ENCODE results near the gene MAPK7. TPM values are rescaled to one million over a fixed set of nuclear protein-coding genes. Genes with fewer than 3 reads are reported as not detected.

Gene MAPK7
- total RNA-seq, 1 donor from 2014 or later: 44.3 TPM

DNA sequence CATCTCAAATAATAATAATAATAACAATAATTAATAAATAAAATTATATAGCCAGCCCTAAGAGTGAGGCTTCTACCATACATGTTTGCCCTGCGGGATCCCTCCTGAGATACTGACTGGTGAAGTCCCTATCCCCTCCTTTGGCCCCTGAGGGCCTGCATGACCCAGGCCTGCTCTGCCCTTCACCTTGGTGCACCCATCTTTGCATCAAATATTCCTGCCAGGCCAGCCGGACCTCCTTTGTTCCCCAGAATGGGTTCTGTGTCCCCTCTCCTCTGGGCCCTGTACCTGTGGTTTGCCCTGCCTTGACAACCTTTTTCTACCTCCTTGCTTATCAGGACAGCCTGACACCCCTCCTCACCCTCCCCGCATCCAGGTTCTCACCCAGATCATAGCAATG, 30.8 kb downstream of the MAPK7 start:
- H3K36me3 Mint-ChIP-seq: no peaks in the 10 kb centered on the region
- no peak for DNase-seq (ENCODE audit: extremely low spot score, unreplicated experiment)
- TF ChIP-seq, protein P1, sequence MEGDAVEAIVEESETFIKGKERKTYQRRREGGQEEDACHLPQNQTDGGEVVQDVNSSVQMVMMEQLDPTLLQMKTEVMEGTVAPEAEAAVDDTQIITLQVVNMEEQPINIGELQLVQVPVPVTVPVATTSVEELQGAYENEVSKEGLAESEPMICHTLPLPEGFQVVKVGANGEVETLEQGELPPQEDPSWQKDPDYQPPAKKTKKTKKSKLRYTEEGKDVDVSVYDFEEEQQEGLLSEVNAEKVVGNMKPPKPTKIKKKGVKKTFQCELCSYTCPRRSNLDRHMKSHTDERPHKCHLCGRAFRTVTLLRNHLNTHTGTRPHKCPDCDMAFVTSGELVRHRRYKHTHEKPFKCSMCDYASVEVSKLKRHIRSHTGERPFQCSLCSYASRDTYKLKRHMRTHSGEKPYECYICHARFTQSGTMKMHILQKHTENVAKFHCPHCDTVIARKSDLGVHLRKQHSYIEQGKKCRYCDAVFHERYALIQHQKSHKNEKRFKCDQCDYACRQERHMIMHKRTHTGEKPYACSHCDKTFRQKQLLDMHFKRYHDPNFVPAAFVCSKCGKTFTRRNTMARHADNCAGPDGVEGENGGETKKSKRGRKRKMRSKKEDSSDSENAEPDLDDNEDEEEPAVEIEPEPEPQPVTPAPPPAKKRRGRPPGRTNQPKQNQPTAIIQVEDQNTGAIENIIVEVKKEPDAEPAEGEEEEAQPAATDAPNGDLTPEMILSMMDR (conservative IDR thresholded peaks at IDR 0.05): no peak
- peaks cover 6% of the 10 kb centered on the region for H3K27me3 Mint-ChIP-seq
- no peaks in the 10 kb centered on the region for H3K9me3 Mint-ChIP-seq
- H3K4me1 Mint-ChIP-seq (ENCODE audit: unreplicated experiment): peaks cover 7% of the 10 kb centered on the region
- no peak overlapping the region for H3K27ac Mint-ChIP-seq
- H3K4me3 Mint-ChIP-seq: no peak overlapping the region

DNA sequence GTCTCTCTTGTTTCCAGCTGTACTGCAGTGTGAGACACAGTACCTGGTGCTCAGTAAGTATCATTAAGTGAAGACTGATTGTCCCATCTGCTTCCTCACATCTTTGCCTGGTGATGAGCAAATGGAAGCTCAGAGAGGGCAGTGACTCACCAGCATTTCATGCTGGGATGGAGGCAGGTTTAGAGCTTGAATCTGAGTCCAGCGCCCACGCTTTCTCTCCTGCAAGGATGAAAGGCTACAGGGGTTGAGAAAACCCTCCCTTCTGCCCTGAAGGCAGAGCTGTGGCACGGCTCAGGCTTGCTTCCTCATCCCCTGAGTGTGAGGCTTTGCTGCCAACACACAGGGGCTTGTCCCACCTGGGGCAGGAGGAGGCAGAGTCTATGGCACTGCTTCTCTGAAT, 31.2 kb downstream of the MAPK7 start:
- Mint-ChIP-seq H3K36me3 (no peaks in the 10 kb centered on the region), H3K9me3 (no peaks in the 10 kb centered on the region), H3K27me3 (peaks cover 6% of the 10 kb centered on the region), H3K4me3 (no peak overlapping the region), H3K27ac (no peak overlapping the region), H3K4me1 (ENCODE audit: unreplicated experiment) (peaks cover 7% of the 10 kb centered on the region)
- TF ChIP-seq, protein P1 (conservative IDR thresholded peaks at IDR 0.05): no peak
- DNase-seq (ENCODE audit: extremely low spot score, unreplicated experiment): no peak

DNA sequence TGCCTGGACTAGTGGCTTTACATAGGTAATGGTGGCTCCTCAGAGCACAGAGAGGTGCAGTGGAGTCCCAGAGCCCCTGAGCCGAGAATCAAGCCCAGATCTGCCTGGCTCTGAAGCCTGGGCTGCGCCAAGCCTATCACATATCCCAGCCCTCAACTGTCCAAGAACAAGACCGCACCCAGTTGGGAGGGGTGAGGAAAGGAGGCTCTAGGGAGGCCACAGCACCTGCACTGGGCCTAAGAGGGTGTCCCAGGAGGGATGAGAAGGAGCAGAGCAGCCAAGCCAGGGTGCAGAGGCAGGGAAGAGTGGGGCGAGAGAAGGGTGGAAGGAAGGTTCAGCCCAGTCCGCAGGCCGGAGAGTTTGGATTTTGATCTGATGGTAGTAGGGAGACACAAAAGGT, 31.8 kb downstream of the MAPK7 start:
- no peak overlapping the region for H3K27ac Mint-ChIP-seq
- TF ChIP-seq, protein P1 (conservative IDR thresholded peaks at IDR 0.05): no peak
- DNase-seq (ENCODE audit: extremely low spot score, unreplicated experiment): no peak
- H3K27me3 Mint-ChIP-seq: peaks cover 6% of the 10 kb centered on the region
- H3K9me3 Mint-ChIP-seq: no peaks in the 10 kb centered on the region
- no peak overlapping the region for H3K4me3 Mint-ChIP-seq
- no peaks in the 10 kb centered on the region for H3K36me3 Mint-ChIP-seq
- peaks cover 7% of the 10 kb centered on the region for H3K4me1 Mint-ChIP-seq (ENCODE audit: unreplicated experiment)

DNA sequence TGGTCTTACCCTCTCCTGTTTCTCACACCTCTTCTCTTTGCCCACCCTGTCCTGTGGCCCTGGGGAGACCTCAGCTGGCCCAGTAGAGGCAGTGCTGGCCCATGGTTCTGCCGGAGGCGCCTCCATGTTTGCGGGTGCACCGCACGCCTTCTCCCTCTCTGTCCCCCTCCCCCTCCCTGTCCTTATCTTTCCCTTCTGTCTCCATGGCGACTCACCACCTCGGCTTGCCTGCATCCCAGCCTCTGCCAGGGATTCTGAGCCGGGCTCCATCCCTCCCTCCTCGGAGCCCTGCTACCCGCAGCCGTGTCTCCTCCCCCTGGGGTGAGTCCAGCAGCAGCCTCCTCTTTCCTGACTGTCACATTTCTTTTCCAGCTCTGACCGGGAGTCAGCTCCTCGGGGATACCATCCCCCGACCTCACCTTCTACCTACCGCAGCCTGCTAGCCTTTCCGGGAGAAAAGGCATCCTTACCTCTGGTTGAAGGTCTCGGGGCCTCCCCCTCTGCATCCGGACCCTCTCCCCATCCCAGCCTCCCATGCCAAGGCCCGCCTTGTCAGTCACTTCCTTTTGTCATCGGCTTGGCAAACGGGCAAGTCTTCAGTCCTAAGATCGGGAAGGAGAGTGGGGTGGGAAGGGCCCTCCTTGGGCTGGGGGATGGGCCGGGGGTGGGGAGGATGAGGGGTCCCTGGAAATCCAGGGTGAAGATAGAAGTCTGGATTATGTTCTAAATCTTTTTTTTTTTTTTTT, 32.8 kb downstream of the MAPK7 start, which contains the start of gene RNF112:
RNF112 (plus strand) TSS at position 358 of the 746 bp plus-strand sequence; CDS start at position 535, 177 bp downstream.
- Mint-ChIP-seq H3K36me3 (no peaks in the 10 kb centered on the region), H3K4me3 (no peak within 1 kb of the TSS)
- DNase-seq (ENCODE audit: extremely low spot score, unreplicated experiment): no peak

DNA sequence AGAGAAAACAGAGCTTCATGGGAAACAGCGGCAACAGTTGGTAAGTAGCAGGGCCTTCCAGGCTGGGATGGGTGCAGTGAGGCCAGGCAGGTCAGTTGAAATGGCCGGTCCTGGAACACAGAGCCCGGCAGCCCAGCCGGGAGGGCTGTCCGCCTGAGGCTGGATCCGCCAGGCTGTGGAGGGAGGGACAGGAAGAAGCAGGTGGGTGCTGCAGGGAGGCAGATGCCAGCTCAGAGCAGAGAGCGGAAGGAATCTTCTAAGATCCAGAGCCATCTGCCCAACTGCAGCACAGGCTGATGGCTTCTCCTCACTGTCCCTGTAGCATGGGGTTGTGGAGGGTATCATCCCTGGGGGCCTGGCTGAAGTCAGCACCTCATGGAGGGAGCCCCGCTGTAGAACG, 33.3 kb downstream of the MAPK7 start:
- peaks cover 7% of the 10 kb centered on the region for H3K4me1 Mint-ChIP-seq (ENCODE audit: unreplicated experiment)
- DNase-seq (ENCODE audit: extremely low spot score, unreplicated experiment): no peak
- H3K9me3 Mint-ChIP-seq: no peaks in the 10 kb centered on the region
- TF ChIP-seq, protein P1 (conservative IDR thresholded peaks at IDR 0.05): no peak
- no peak overlapping the region for H3K4me3 Mint-ChIP-seq
- H3K36me3 Mint-ChIP-seq: no peaks in the 10 kb centered on the region
- peaks cover 6% of the 10 kb centered on the region for H3K27me3 Mint-ChIP-seq
- no peak overlapping the region for H3K27ac Mint-ChIP-seq

More for the DNA sequence above, 32.8 kb downstream of the MAPK7 start, which contains the start of gene RNF112:
- H3K27ac Mint-ChIP-seq: no peak within 1 kb of the TSS
- no peaks in the 10 kb centered on the region for H3K9me3 Mint-ChIP-seq
- TF ChIP-seq, protein P1 (conservative IDR thresholded peaks at IDR 0.05): no peak
- peaks cover 7% of the 10 kb centered on the region for H3K4me1 Mint-ChIP-seq (ENCODE audit: unreplicated experiment)
- H3K27me3 Mint-ChIP-seq: peaks cover 6% of the 10 kb centered on the region

Data from type B pancreatic cell (in vitro differentiated cells).